Ascending aorta (tissue), 2 donors: ENCODE measurements around the gene CD70. TPM values are rescaled to one million over a fixed set of nuclear protein-coding genes. Genes with fewer than 3 reads are reported as not detected.
A peak's percentile ranks its signal among the peaks of the same experiment; 100 is the strongest.
"Not testable (repeated sequence)": the region's sequence is repeated elsewhere in the genome, so short reads cannot be mapped to it uniquely, and the experiment has no call there.

Experiments used
- DNase-seq, 2 donors: peaks; one replicate each; pipeline ENCODE4 v3.0.0-alpha.2; 2019; ENCODE audit warnings: low spot score in 2 of 2
- H3K27ac ChIP-seq, 2 donors: fragments of 200-600 bp; sonication (generic); one replicate each; pipeline ENCODE4 v1.5.1; 2016 to 2017; ENCODE audit warnings: mild to moderate bottlenecking in 1 of 2
- H3K27me3 ChIP-seq: fragments of 200-600 bp; sonication (generic); one replicate; pipeline ENCODE4 v1.5.1; 2017
- H3K36me3 ChIP-seq, 2 donors: fragments of 200-600 bp; sonication (generic); one replicate each; pipeline ENCODE4 v1.5.1; 2016
- H3K4me1 ChIP-seq, 2 donors: fragments of 200-600 bp; sonication (generic); one replicate each; pipeline ENCODE4 v1.5.1; 2016 to 2017; ENCODE audit warnings: mild to moderate bottlenecking in 1 of 2
- H3K4me3 ChIP-seq, 2 donors: fragments of 200-600 bp; sonication (generic); one replicate each; pipeline ENCODE4 v1.5.1; 2016 to 2017; ENCODE audit warnings: mild to moderate bottlenecking in 1 of 2
- H3K9me3 ChIP-seq, 2 donors: fragments of 200-600 bp; sonication (generic); one replicate each; pipeline ENCODE4 v1.5.1; 2016
- CTCF ChIP-seq, 3 experiments: fragments of 200-600 bp in 2 of 3; fragments of 450-650 bp in 1 of 3; sonication (generic) in 2 of 3; IDR thresholded peaks; one replicate each; pipeline ENCODE4 v1.5.1; 2016 to 2019; ENCODE audit warnings: antibody characterized with exemption in 3 of 3, mild to moderate bottlenecking in 1 of 3, moderate library complexity in 1 of 3
- intact Hi-C: fragments of 100-400 bp; cut with DNase I; formaldehyde crosslinking; loops from one replicate; pipeline ENCODE4 v1.15.1; 2023
- total RNA-seq: library from RNA; depleted of rRNA; stranded (reverse); fragments of >200 nt; gene quantifications from one replicate; pipeline ENCODE4 v1.1.0, GENCODE V29; 2016

CD70 gene
- not detected for total RNA-seq

- Histone ChIP-seq H3K4me1 (peaks cover 0 to 3% of the 10 kb centered on the region in 2 donors), H3K36me3 (no peaks in the 10 kb centered on the region), H3K9me3 (no peaks in the 10 kb centered on the region), H3K27ac (no peak within 1 kb of the TSS), H3K4me3 (peak within 1 kb of the TSS in 1 of 2 donors; percentile 12), H3K27me3 (no peaks in the 10 kb centered on the region)
- DNase-seq, result no peak
- intact Hi-C loops, result no loop called here
- TF ChIP-seq CTCF (IDR thresholded peaks at IDR 0.05), result no peak
These were observed at the start of gene CD70 for GRCh38 chr19:6590827-6591319. CD70 (minus strand) TSS chr19:6591150; CDS start chr19:6591002, 148 bp downstream.

GRCh38 chr19:6640333-6640732 lies 49.4 kb upstream of the CD70 start:
- intact Hi-C loops, H3K27me3 ChIP-seq, DNase-seq, H3K4me3 ChIP-seq, H3K27ac ChIP-seq, H3K36me3 ChIP-seq, H3K4me1 ChIP-seq, H3K9me3 ChIP-seq: not testable (repeated sequence)

- DNase-seq, result no peak
- no peak for TF ChIP-seq CTCF (IDR thresholded peaks at IDR 0.05)
- Histone ChIP-seq H3K36me3 (no peaks in the 10 kb centered on the region), H3K27ac (no peak overlapping the region), H3K4me3 (no peak overlapping the region), H3K9me3 (no peaks in the 10 kb centered on the region), H3K27me3 (no peaks in the 10 kb centered on the region), H3K4me1 (no peaks in the 10 kb centered on the region)
- intact Hi-C loops, result no loop called here
These were observed 48.5 kb upstream of the CD70 start for GRCh38 chr19:6639439-6639838.

- H3K9me3 ChIP-seq, H3K27ac ChIP-seq, H3K27me3 ChIP-seq, H3K36me3 ChIP-seq, H3K4me1 ChIP-seq, DNase-seq, H3K4me3 ChIP-seq: not testable (repeated sequence)
- TF ChIP-seq CTCF (IDR thresholded peaks at IDR 0.05), result peak in 1 of 3 experiments; percentile 10
- intact Hi-C loops, result loop anchor here (2.0 kb wide), 1 partner anchor 229 kb away; no protein-coding TSS in a partner anchor
These were observed 42.5 kb upstream of the CD70 start for GRCh38 chr19:6633456-6633813.

GRCh38 chr19:6632747-6633455 lies 42.0 kb upstream of the CD70 start:
- H3K9me3 ChIP-seq, H3K27me3 ChIP-seq, H3K36me3 ChIP-seq, H3K4me3 ChIP-seq, H3K27ac ChIP-seq, H3K4me1 ChIP-seq: not testable (repeated sequence)
- peak; percentile 23 to 49 (median 45) for TF ChIP-seq CTCF (IDR thresholded peaks at IDR 0.05)
- DNase-seq, result peak; percentile 16 to 78
- intact Hi-C loops, result loop anchor here (1.0 to 2.0 kb wide), 2 partner anchors 116 to 230 kb away; no protein-coding TSS in a partner anchor

GRCh38 chr19:6632002-6632621 lies 41.2 kb upstream of the CD70 start:
- intact Hi-C loops, result loop anchor here (1.0 to 2.0 kb wide), 2 partner anchors 115 to 231 kb away; no protein-coding TSS in a partner anchor
- Histone ChIP-seq H3K4me3 (no peak overlapping the region), H3K27ac (no peak overlapping the region), H3K9me3 (no peaks in the 10 kb centered on the region), H3K4me1 (no peaks in the 10 kb centered on the region), H3K27me3 (no peaks in the 10 kb centered on the region), H3K36me3 (no peaks in the 10 kb centered on the region)
- DNase-seq, result peak in 1 of 2 donors; percentile 84
- TF ChIP-seq CTCF (IDR thresholded peaks at IDR 0.05), result peak; percentile 57 to 84 (median 73)
